Lower leg skin (tissue), 3 donors: ENCODE measurements around the gene MYL6B.

ENCODE experiments used
- POLR2A ChIP-seq, 2 donors: fragments of 450-650 bp; IDR thresholded peaks; one replicate each; pipeline ENCODE4 v1.6.1; 2016 to 2017; ENCODE audit warnings: antibody characterized with exemption in 2 of 2, mild to moderate bottlenecking in 1 of 2, moderate library complexity in 1 of 2
- TF ChIP-seq, protein P1 (sequence below), 3 donors: fragments of 450-650 bp; IDR thresholded peaks; one replicate each; pipeline ENCODE4 v1.5.1; 2016; ENCODE audit warnings: antibody characterized with exemption in 3 of 3, mild to moderate bottlenecking in 3 of 3, moderate library complexity in 2 of 3

DNA sequence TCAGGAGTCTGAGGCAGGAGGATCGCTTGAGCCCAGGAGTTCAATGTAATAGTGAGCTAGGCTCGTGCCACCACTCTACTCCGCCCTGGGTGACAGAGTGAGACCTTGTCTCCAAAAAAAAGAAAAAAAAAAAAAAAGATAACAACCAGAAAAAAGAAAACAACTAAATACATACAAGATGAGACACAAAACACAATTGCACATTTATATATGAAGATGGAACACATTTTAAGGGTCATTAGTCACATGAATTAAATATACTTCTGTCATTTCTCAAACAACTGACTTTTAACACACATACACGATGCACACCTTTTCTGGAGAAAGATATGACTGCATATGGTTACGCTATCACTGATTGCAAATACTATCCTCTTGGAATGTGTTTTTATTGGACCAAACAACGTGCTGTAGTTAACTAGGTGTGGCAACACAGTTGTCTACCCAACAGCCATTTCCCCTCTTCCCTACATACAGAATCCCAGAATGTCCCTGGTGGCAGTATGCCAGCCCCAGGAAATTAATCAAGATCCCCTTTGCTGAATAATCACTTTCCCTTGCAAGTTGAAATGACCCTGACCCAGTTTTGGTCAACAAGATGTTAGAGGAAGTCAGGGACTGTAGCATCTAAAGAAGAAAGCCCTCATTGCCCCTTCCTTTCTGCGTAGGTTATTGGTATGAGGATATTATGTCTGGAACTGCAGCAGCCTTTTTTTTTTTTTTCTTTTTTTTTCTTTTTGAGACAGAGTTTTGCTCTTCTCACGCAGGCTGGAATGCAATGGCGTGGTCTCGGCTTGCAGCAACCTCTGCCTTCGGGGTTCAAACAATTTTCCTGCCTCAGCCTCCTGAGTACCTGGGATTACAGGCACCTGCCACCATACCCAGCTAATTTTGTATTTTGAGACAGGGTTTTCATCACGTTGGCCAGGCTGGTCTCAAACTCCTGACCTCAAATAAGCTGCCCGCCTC lies 5.6 kb upstream of the MYL6B start:
- TF ChIP-seq, protein P1, sequence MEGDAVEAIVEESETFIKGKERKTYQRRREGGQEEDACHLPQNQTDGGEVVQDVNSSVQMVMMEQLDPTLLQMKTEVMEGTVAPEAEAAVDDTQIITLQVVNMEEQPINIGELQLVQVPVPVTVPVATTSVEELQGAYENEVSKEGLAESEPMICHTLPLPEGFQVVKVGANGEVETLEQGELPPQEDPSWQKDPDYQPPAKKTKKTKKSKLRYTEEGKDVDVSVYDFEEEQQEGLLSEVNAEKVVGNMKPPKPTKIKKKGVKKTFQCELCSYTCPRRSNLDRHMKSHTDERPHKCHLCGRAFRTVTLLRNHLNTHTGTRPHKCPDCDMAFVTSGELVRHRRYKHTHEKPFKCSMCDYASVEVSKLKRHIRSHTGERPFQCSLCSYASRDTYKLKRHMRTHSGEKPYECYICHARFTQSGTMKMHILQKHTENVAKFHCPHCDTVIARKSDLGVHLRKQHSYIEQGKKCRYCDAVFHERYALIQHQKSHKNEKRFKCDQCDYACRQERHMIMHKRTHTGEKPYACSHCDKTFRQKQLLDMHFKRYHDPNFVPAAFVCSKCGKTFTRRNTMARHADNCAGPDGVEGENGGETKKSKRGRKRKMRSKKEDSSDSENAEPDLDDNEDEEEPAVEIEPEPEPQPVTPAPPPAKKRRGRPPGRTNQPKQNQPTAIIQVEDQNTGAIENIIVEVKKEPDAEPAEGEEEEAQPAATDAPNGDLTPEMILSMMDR (IDR thresholded peaks at IDR 0.05), result no peak
- TF ChIP-seq POLR2A (IDR thresholded peaks at IDR 0.05), result no peak
